ENCODE measurements around the gene EFHC1. TPM values are rescaled to one million over a fixed set of nuclear protein-coding genes. Genes with fewer than 3 reads are reported as not detected.

EFHC1 gene
- total RNA-seq, 1 donor from 2014 or later: 23.2 TPM

GRCh38 chr6:52498538-52499017 lies 78.4 kb downstream of the EFHC1 start:
- Mint-ChIP-seq H3K9me3 (peaks cover 8% of the 10 kb centered on the region), H3K36me3 (ENCODE audit: low read depth) (peaks cover 25% of the 10 kb centered on the region), H3K4me1 (peaks cover 60% of the 10 kb centered on the region), H3K27ac (peak overlapping the region; percentile 98), H3K27me3 (no peaks in the 10 kb centered on the region), H3K4me3 (peak overlapping the region; percentile 60)
- TF ChIP-seq CTCF (IDR thresholded peaks at IDR 0.05): no peak
- intact Hi-C loops (cut with micrococcal nuclease): loop anchor here (5.0 to 10.0 kb wide), 2 partner anchors 201 to 746 kb away; no protein-coding TSS in a partner anchor
- ChIA-PET POLR2A (interaction anchor here (0.6 to 1.6 kb wide), 4 partner anchors 10 to 78 kb away, joined by 3 to 6 read pairs (median 4); partner anchors contain the start of gene TRAM2), CTCF (interaction anchor here (0.9 to 2.2 kb wide), 4 partner anchors 12 to 82 kb away, joined by 3 to 7 read pairs (median 4); partner anchors contain the start of gene TRAM2)
- DNase-seq: no peak
- ATAC-seq (ENCODE audit: low read depth): peak; percentile 22

- ChIA-PET CTCF (interaction anchor here (0.9 to 2.2 kb wide), 3 partner anchors 12 to 83 kb away, joined by 3 to 7 read pairs (median 3); partner anchors contain the start of gene TRAM2), POLR2A (interaction anchor here (1.2 to 1.4 kb wide), 2 partner anchors 38 to 78 kb away, joined by 3 read pairs; partner anchors contain the start of gene TRAM2)
- Mint-ChIP-seq H3K27ac (peak overlapping the region; percentile 98), H3K4me3 (no peak overlapping the region), H3K36me3 (ENCODE audit: low read depth) (peaks cover 25% of the 10 kb centered on the region), H3K9me3 (peaks cover 8% of the 10 kb centered on the region), H3K4me1 (peaks cover 55% of the 10 kb centered on the region), H3K27me3 (no peaks in the 10 kb centered on the region)
- intact Hi-C loops (cut with micrococcal nuclease): loop anchor here (5.0 to 10.0 kb wide), 2 partner anchors 202 to 746 kb away; no protein-coding TSS in a partner anchor
- TF ChIP-seq CTCF (IDR thresholded peaks at IDR 0.05): no peak
- no peak for ATAC-seq (ENCODE audit: low read depth)
- DNase-seq: no peak
These were observed 78.9 kb downstream of the EFHC1 start for GRCh38 chr6:52499026-52499425.

- Mint-ChIP-seq H3K4me1 (peaks cover 48% of the 10 kb centered on the region), H3K27me3 (no peaks in the 10 kb centered on the region), H3K9me3 (peaks cover 4% of the 10 kb centered on the region), H3K4me3 (no peak overlapping the region), H3K27ac (peak overlapping the region; percentile 62), H3K36me3 (ENCODE audit: low read depth) (peaks cover 23% of the 10 kb centered on the region)
- intact Hi-C loops (cut with micrococcal nuclease): loop anchor here (5.0 to 10.0 kb wide), 2 partner anchors 202 to 745 kb away; no protein-coding TSS in a partner anchor
- ATAC-seq (ENCODE audit: low read depth): no peak
- ChIA-PET POLR2A (no interaction called here), CTCF (interaction anchor here (1.2 to 2.2 kb wide), 3 partner anchors 13 to 213 kb away, joined by 3 to 7 read pairs (median 3); no protein-coding TSS in a partner anchor)
- TF ChIP-seq CTCF (IDR thresholded peaks at IDR 0.05): no peak
- no peak for DNase-seq
These were observed 79.6 kb downstream of the EFHC1 start for GRCh38 chr6:52499681-52500236.

GRCh38 chr6:52500238-52501129 lies 80.3 kb downstream of the EFHC1 start:
- intact Hi-C loops (cut with micrococcal nuclease): no loop called here
- CTCF ChIA-PET: interaction anchor here (1.2 to 2.2 kb wide), 2 partner anchors 84 to 214 kb away, joined by 3 to 7 read pairs; no protein-coding TSS in a partner anchor
- no peak for ATAC-seq (ENCODE audit: low read depth)
- DNase-seq: no peak
- H3K27me3 Mint-ChIP-seq: no peaks in the 10 kb centered on the region
- H3K36me3 Mint-ChIP-seq (ENCODE audit: low read depth): peaks cover 25% of the 10 kb centered on the region
- no peak for TF ChIP-seq CTCF (IDR thresholded peaks at IDR 0.05)
- H3K4me3 Mint-ChIP-seq: no peak overlapping the region
- peaks cover 41% of the 10 kb centered on the region for H3K4me1 Mint-ChIP-seq
- H3K27ac Mint-ChIP-seq: peak overlapping the region; percentile 62
- POLR2A ChIA-PET: no interaction called here
- no peaks in the 10 kb centered on the region for H3K9me3 Mint-ChIP-seq

Data from activated B cell treated with CpG ODN at 0.5 μM for 24 hours (primary cell).